ENCODE measurements around the gene KCNK10. TPM values are rescaled to one million over a fixed set of nuclear protein-coding genes. Genes with fewer than 3 reads are reported as not detected.

KCNK10 gene
- total RNA-seq, 1 experiment from 2014 or later = not detected

Other genes with a start within 250 kb of the KCNK10 start
- gene SPATA7, start 62.4 kb upstream of the KCNK10 start, total RNA-seq (2014; rRNA removed; shearing (Covaris generic)) = 2.3 and 4.0 TPM in 2 replicates
- gene PTPN21, start 231.7 kb upstream of the KCNK10 start, total RNA-seq (2014; rRNA removed; shearing (Covaris generic)) = 2.1 and 3.3 TPM in 2 replicates
- 17.3 and 18.2 TPM in 2 replicates for gene ZC3H14, start 239.8 kb upstream of the KCNK10 start, total RNA-seq (2014; rRNA removed; shearing (Covaris generic))